CD4-positive, CD25-positive, alpha-beta regulatory T cell (primary cell): ENCODE data around the gene RIOK3. TPM values are rescaled to one million over a fixed set of nuclear protein-coding genes. Genes with fewer than 3 reads are reported as not detected.
"Not testable (repeated sequence)": the region's sequence is repeated elsewhere in the genome, so short reads cannot be mapped to it uniquely, and the experiment has no call there.

Experiments used
- ATAC-seq, 2 donors: fragments of 150-1000 bp; cut with Tn5 transposase; one replicate each; pipeline ENCODE4 v1.10.0; 2021; ENCODE audit warnings: low read depth in 2 of 2, moderate number of reproducible peaks in 2 of 2, moderate library complexity in 1 of 2
- DNase-seq, 3 donors: peaks; one replicate each; pipeline versions ENCODE4 v3.0.0 to v3.0.0-alpha.2; 2012 to 2022; ENCODE audit warnings: mixed read lengths in 1 of 3
- H3K27ac ChIP-seq: one replicate; pipeline ENCODE4 v1.7.0; 2013; ENCODE audit warnings: mild to moderate bottlenecking, low read length; ENCODE audit not compliant: insufficient read depth, poor library complexity, severe bottlenecking
- H3K27me3 ChIP-seq: one replicate; pipeline ENCODE4 v1.7.0; 2013; ENCODE audit warnings: low read length; ENCODE audit not compliant: control insufficient read depth, insufficient read depth
- H3K36me3 ChIP-seq: one replicate; pipeline ENCODE4 v1.7.0; 2013; ENCODE audit warnings: mild to moderate bottlenecking, low read length, moderate library complexity; ENCODE audit not compliant: control insufficient read depth, insufficient read depth
- H3K4me1 ChIP-seq: 2 replicates; pipeline ENCODE4 v1.7.0; 2013; ENCODE audit warnings: mild to moderate bottlenecking, low read length; ENCODE audit not compliant: insufficient read depth, control insufficient read depth, poor library complexity, severe bottlenecking
- H3K4me3 ChIP-seq: one replicate; pipeline ENCODE4 v1.7.0; 2013; ENCODE audit warnings: low read depth, mild to moderate bottlenecking, low read length, moderate library complexity
- H3K9me3 ChIP-seq, 2 experiments: 1 replicate in 1 of 2; 2 replicates in 1 of 2; pipeline ENCODE4 v1.7.0; 2013; ENCODE audit warnings: low read length in 2 of 2, mild to moderate bottlenecking in 1 of 2, moderate library complexity in 1 of 2; ENCODE audit not compliant: control insufficient read depth in 2 of 2
- H3K27ac Mint-ChIP-seq, 3 donors: one replicate each; pipeline ENCODE4 v1.8.0; 2020 to 2022; ENCODE audit warnings: mild to moderate bottlenecking in 3 of 3, mixed read lengths in 3 of 3, moderate library complexity in 2 of 3
- H3K27me3 Mint-ChIP-seq: one replicate; pipeline ENCODE4 v1.8.0; 2022; ENCODE audit warnings: mild to moderate bottlenecking, mixed read lengths
- H3K36me3 Mint-ChIP-seq: one replicate; pipeline ENCODE4 v1.8.0; 2020; ENCODE audit warnings: mixed read lengths
- H3K4me1 Mint-ChIP-seq, 4 donors: one replicate each; pipeline ENCODE4 v1.8.0; 2020 to 2022; ENCODE audit warnings: mixed read lengths in 4 of 4, mild to moderate bottlenecking in 1 of 4
- H3K4me3 Mint-ChIP-seq, 4 donors: one replicate each; pipeline ENCODE4 v1.8.0; 2020 to 2022; ENCODE audit warnings: mild to moderate bottlenecking in 4 of 4, mixed read lengths in 4 of 4, moderate library complexity in 3 of 4
- H3K9me3 Mint-ChIP-seq, 7 donors: one replicate each; pipeline ENCODE4 v1.8.0; 2020 to 2022; ENCODE audit warnings: mixed read lengths in 7 of 7, mild to moderate bottlenecking in 3 of 7, moderate library complexity in 2 of 7
- polyA plus RNA-seq, 4 donors: library from polyadenylated mRNA; unstranded; fragments of 300-500 nt; fragmentation: Illumina TruSeq; gene quantifications; one replicate each; pipeline ENCODE4 v1.2.3, GENCODE V29; 2021
- total RNA-seq: library from RNA; stranded (reverse); gene quantifications from one replicate; pipeline ENCODE4 v1.2.3, GENCODE V29; 2022

RIOK3 gene
- total and polyA plus RNA-seq, 5 donors from 2014 or later, result 43.2 to 136 (median 49.0) TPM

- Mint-ChIP-seq H3K36me3 (peaks cover 22% of the 10 kb centered on the region), H3K9me3 (no peaks in the 10 kb centered on the region), H3K27ac (no peak overlapping the region), H3K4me3 (no peak overlapping the region), H3K27me3 (no peaks in the 10 kb centered on the region), H3K4me1 (peaks cover 0 to 4% (median under 1%) of the 10 kb centered on the region in 4 donors)
- no peaks in the 10 kb centered on the region for H3K9me3 ChIP-seq
- H3K27ac ChIP-seq, result no peak overlapping the region
- no peaks in the 10 kb centered on the region for H3K27me3 ChIP-seq
- DNase-seq (no peak), ATAC-seq (no peak)
- H3K36me3 ChIP-seq, result peaks cover 86% of the 10 kb centered on the region
- H3K4me1 ChIP-seq, result no peaks in the 10 kb centered on the region
- H3K4me3 ChIP-seq, result no peak overlapping the region
Measured at GRCh38 chr18:23470620-23471387, 17.7 kb downstream of the RIOK3 start.

GRCh38 chr18:23471486-23471885 is 18.4 kb downstream of the RIOK3 start:
- peaks cover 0 to 2% (median under 1%) of the 10 kb centered on the region in 4 donors for H3K4me1 Mint-ChIP-seq
- no peaks in the 10 kb centered on the region for H3K27me3 Mint-ChIP-seq
- Histone ChIP-seq H3K27ac (no peak overlapping the region), H3K9me3 (no peaks in the 10 kb centered on the region), H3K4me1 (no peaks in the 10 kb centered on the region), H3K36me3 (peaks cover 86% of the 10 kb centered on the region), H3K4me3 (no peak overlapping the region), H3K27me3 (no peaks in the 10 kb centered on the region)
- H3K9me3 Mint-ChIP-seq, result no peaks in the 10 kb centered on the region
- H3K36me3 Mint-ChIP-seq, result peaks cover 22% of the 10 kb centered on the region
- no peak overlapping the region for H3K4me3 Mint-ChIP-seq
- no peak overlapping the region for H3K27ac Mint-ChIP-seq
- DNase-seq, result no peak
- no peak for ATAC-seq

GRCh38 chr18:23479829-23480505 is 26.9 kb downstream of the RIOK3 start:
- H3K27ac Mint-ChIP-seq, result no peak overlapping the region
- DNase-seq (no peak), ATAC-seq (no peak)
- Histone ChIP-seq H3K4me3 (no peak overlapping the region), H3K36me3 (peaks cover 68% of the 10 kb centered on the region), H3K9me3 (no peaks in the 10 kb centered on the region), H3K4me1 (no peaks in the 10 kb centered on the region), H3K27ac (no peak overlapping the region), H3K27me3 (no peaks in the 10 kb centered on the region)
- H3K4me1 Mint-ChIP-seq, result peaks cover 0 to 6% (median 3%) of the 10 kb centered on the region in 4 donors
- H3K4me3 Mint-ChIP-seq, result no peak overlapping the region
- peaks cover 28% of the 10 kb centered on the region for H3K36me3 Mint-ChIP-seq
- H3K9me3 Mint-ChIP-seq, result no peaks in the 10 kb centered on the region
- H3K27me3 Mint-ChIP-seq, result no peaks in the 10 kb centered on the region

- Histone ChIP-seq H3K4me3 (no peak overlapping the region), H3K27me3 (no peaks in the 10 kb centered on the region), H3K27ac (no peak overlapping the region), H3K36me3 (peaks cover 25% of the 10 kb centered on the region), H3K9me3 (no peaks in the 10 kb centered on the region), H3K4me1 (peaks cover 10% of the 10 kb centered on the region)
- Mint-ChIP-seq H3K4me1 (peaks cover 9 to 25% (median 20%) of the 10 kb centered on the region in 4 donors), H3K36me3 (peaks cover 15% of the 10 kb centered on the region), H3K27ac (no peak overlapping the region), H3K4me3 (no peak overlapping the region), H3K9me3 (no peaks in the 10 kb centered on the region), H3K27me3 (no peaks in the 10 kb centered on the region)
- no peak for ATAC-seq
- DNase-seq, result no peak
Measured at GRCh38 chr18:23484561-23485182, 31.6 kb downstream of the RIOK3 start.

- DNase-seq, result no peak
- Histone ChIP-seq H3K27ac (no peak overlapping the region), H3K27me3 (no peaks in the 10 kb centered on the region), H3K4me3 (no peak overlapping the region), H3K4me1 (peaks cover 10% of the 10 kb centered on the region), H3K36me3 (peaks cover 17% of the 10 kb centered on the region), H3K9me3 (no peaks in the 10 kb centered on the region)
- peaks cover 15% of the 10 kb centered on the region for H3K36me3 Mint-ChIP-seq
- no peak for ATAC-seq
- peaks cover 4% of the 10 kb centered on the region for H3K27me3 Mint-ChIP-seq
- H3K9me3 Mint-ChIP-seq, result no peaks in the 10 kb centered on the region
- H3K4me3 Mint-ChIP-seq, result no peak overlapping the region
- H3K27ac Mint-ChIP-seq, result peak overlapping the region in 1 of 3 donors; percentile 33
- H3K4me1 Mint-ChIP-seq, result peaks cover 9 to 27% (median 20%) of the 10 kb centered on the region in 4 donors
Measured at GRCh38 chr18:23485386-23485785, 32.3 kb downstream of the RIOK3 start.

- H3K9me3 ChIP-seq, result no peaks in the 10 kb centered on the region
- H3K27ac ChIP-seq, result peak overlapping the region; percentile 68
- H3K4me3 Mint-ChIP-seq, result peak overlapping the region; percentile 71 to 82 (median 78)
- H3K36me3 ChIP-seq, result no peaks in the 10 kb centered on the region
- peaks cover 10% of the 10 kb centered on the region for H3K4me1 ChIP-seq
- peak in 2 of 3 donors; percentile 42 to 73 for DNase-seq
- H3K27ac Mint-ChIP-seq, result peak overlapping the region; percentile 91 to 94 (median 92)
- peaks cover 4% of the 10 kb centered on the region for H3K36me3 Mint-ChIP-seq
- H3K4me1 Mint-ChIP-seq, result peaks cover 9 to 27% (median 20%) of the 10 kb centered on the region in 4 donors
- no peaks in the 10 kb centered on the region for H3K27me3 ChIP-seq
- H3K27me3 Mint-ChIP-seq, result peaks cover 5% of the 10 kb centered on the region
- H3K9me3 Mint-ChIP-seq, result peaks cover 0 to 4% (median 0%) of the 10 kb centered on the region in 7 donors
- peak overlapping the region; percentile 66 for H3K4me3 ChIP-seq
- peak; percentile 76 for ATAC-seq
Measured at GRCh38 chr18:23487738-23488570, 34.9 kb downstream of the RIOK3 start.

- H3K9me3 Mint-ChIP-seq, ATAC-seq, H3K4me3 Mint-ChIP-seq, H3K27me3 Mint-ChIP-seq, H3K4me3 ChIP-seq, H3K9me3 ChIP-seq, H3K27ac ChIP-seq, H3K36me3 ChIP-seq, DNase-seq, H3K27me3 ChIP-seq, H3K36me3 Mint-ChIP-seq, H3K27ac Mint-ChIP-seq, H3K4me1 ChIP-seq: not testable (repeated sequence)
- peaks cover 9 to 23% (median 18%) of the 10 kb centered on the region in 4 donors for H3K4me1 Mint-ChIP-seq
Measured at GRCh38 chr18:23489586-23489985, 36.5 kb downstream of the RIOK3 start.
